ENCODE measurements around the gene CALHM6. TPM values are rescaled to one million over a fixed set of nuclear protein-coding genes. Genes with fewer than 3 reads are reported as not detected.

CALHM6 gene
- total RNA-seq, 1 donor = 19.7 TPM

Other genes with a start within 250 kb of the CALHM6 start
- 39.8 TPM for gene TSPYL4, start 207.3 kb upstream of the CALHM6 start, total RNA-seq
- 179 TPM for gene TSPYL1, start 181.4 kb upstream of the CALHM6 start, total RNA-seq
- gene DSE, start 90.4 kb upstream of the CALHM6 start, total RNA-seq = 98.8 TPM
- gene CALHM5, start 50.3 kb downstream of the CALHM6 start, total RNA-seq = 0.42 TPM
- gene TRAPPC3L, start 84.3 kb downstream of the CALHM6 start, total RNA-seq = 2.1 TPM
- gene CALHM4, start 92.4 kb downstream of the CALHM6 start, total RNA-seq = 0.21 TPM
- gene RWDD1, start 110.1 kb downstream of the CALHM6 start, total RNA-seq = 61.0 TPM
- gene RSPH4A, start 155.1 kb downstream of the CALHM6 start, total RNA-seq = 1.3 TPM
- gene ZUP1, start 207.4 kb downstream of the CALHM6 start, total RNA-seq = 21.1 TPM
- 53.0 TPM for gene KPNA5, start 219.8 kb downstream of the CALHM6 start, total RNA-seq